ENCODE data around the gene MED1.
"Not testable (repeated sequence)": the region's sequence is repeated elsewhere in the genome, so short reads cannot be mapped to it uniquely, and the experiment has no call there.

MED1 gene

GRCh38 chr17:39450847-39451581, at the start of gene MED1:
Gene MED1, minus strand, starts transcription at chr17:39451263. Its CDS starts 201 bp downstream, at chr17:39451062.
- Mint-ChIP-seq H3K4me3 (peak within 1 kb of the TSS; percentile 86 to 98), H3K9me3 (no peaks in the 10 kb centered on the region), H3K4me1 (peaks cover 49% of the 10 kb centered on the region), H3K27ac (peak within 1 kb of the TSS; percentile 99 to 100), H3K27me3 (no peaks in the 10 kb centered on the region)
- DNase-seq (peak; percentile 94 to 97), ATAC-seq (peak; percentile 100)

GRCh38 chr17:39496921-39497320, 45.9 kb upstream of the MED1 start:
- H3K9me3 Mint-ChIP-seq, ATAC-seq, H3K27ac Mint-ChIP-seq, DNase-seq, H3K4me1 Mint-ChIP-seq, H3K4me3 Mint-ChIP-seq, H3K27me3 Mint-ChIP-seq: not testable (repeated sequence)

GRCh38 chr17:39487946-39488345, 36.9 kb upstream of the MED1 start:
- no peak for ATAC-seq

GRCh38 chr17:39487490-39487889, 36.4 kb upstream of the MED1 start:
- not testable (repeated sequence) for DNase-seq, H3K9me3 Mint-ChIP-seq, H3K4me3 Mint-ChIP-seq, H3K4me1 Mint-ChIP-seq, H3K27me3 Mint-ChIP-seq, H3K27ac Mint-ChIP-seq, ATAC-seq

More at GRCh38 chr17:39487946-39488345, 36.9 kb upstream of the MED1 start:
- no peak overlapping the region for H3K4me3 Mint-ChIP-seq
- H3K27ac Mint-ChIP-seq = no peak overlapping the region
- no peaks in the 10 kb centered on the region for H3K4me1 Mint-ChIP-seq
- DNase-seq = no peak
- H3K27me3 Mint-ChIP-seq = no peaks in the 10 kb centered on the region
- H3K9me3 Mint-ChIP-seq = no peaks in the 10 kb centered on the region

GRCh38 chr17:39486242-39486641, 35.2 kb upstream of the MED1 start:
- no peaks in the 10 kb centered on the region for H3K27me3 Mint-ChIP-seq
- ATAC-seq (no peak), DNase-seq (no peak)
- no peak overlapping the region for H3K27ac Mint-ChIP-seq
- no peak overlapping the region for H3K4me3 Mint-ChIP-seq
- H3K9me3 Mint-ChIP-seq = no peaks in the 10 kb centered on the region
- H3K4me1 Mint-ChIP-seq = no peaks in the 10 kb centered on the region

GRCh38 chr17:39485555-39485954, 34.5 kb upstream of the MED1 start:
- H3K27ac Mint-ChIP-seq = peak overlapping the region in 1 of 2 donors; percentile 80
- DNase-seq = no peak
- no peak overlapping the region for H3K4me3 Mint-ChIP-seq
- no peaks in the 10 kb centered on the region for H3K4me1 Mint-ChIP-seq
- ATAC-seq = no peak
- H3K27me3 Mint-ChIP-seq = no peaks in the 10 kb centered on the region
- no peaks in the 10 kb centered on the region for H3K9me3 Mint-ChIP-seq

- Mint-ChIP-seq H3K27ac (no peak overlapping the region), H3K27me3 (no peaks in the 10 kb centered on the region), H3K9me3 (no peaks in the 10 kb centered on the region), H3K4me3 (no peak overlapping the region), H3K4me1 (no peaks in the 10 kb centered on the region)
- ATAC-seq (no peak), DNase-seq (no peak)
These were observed 33.1 kb upstream of the MED1 start for GRCh38 chr17:39484178-39484577.

- H3K4me3 Mint-ChIP-seq = no peak overlapping the region
- H3K27me3 Mint-ChIP-seq = no peaks in the 10 kb centered on the region
- no peaks in the 10 kb centered on the region for H3K9me3 Mint-ChIP-seq
- no peak for DNase-seq
- H3K27ac Mint-ChIP-seq = no peak overlapping the region
- ATAC-seq = no peak
- H3K4me1 Mint-ChIP-seq = no peaks in the 10 kb centered on the region
These were observed 32.4 kb upstream of the MED1 start for GRCh38 chr17:39483506-39483905.

GRCh38 chr17:39479631-39480030, 28.6 kb upstream of the MED1 start:
- H3K4me1 Mint-ChIP-seq, ATAC-seq, H3K27me3 Mint-ChIP-seq, H3K4me3 Mint-ChIP-seq, H3K27ac Mint-ChIP-seq, DNase-seq, H3K9me3 Mint-ChIP-seq: not testable (repeated sequence)

- peak overlapping the region in 1 of 2 donors; percentile 88 for H3K27ac Mint-ChIP-seq
- H3K4me1 Mint-ChIP-seq = peaks cover 6% of the 10 kb centered on the region
- H3K27me3 Mint-ChIP-seq = no peaks in the 10 kb centered on the region
- ATAC-seq (no peak), DNase-seq (no peak)
- H3K9me3 Mint-ChIP-seq = no peaks in the 10 kb centered on the region
- no peak overlapping the region for H3K4me3 Mint-ChIP-seq
These were observed 22.2 kb upstream of the MED1 start for GRCh38 chr17:39473310-39473709.

- DNase-seq, H3K27me3 Mint-ChIP-seq, H3K4me3 Mint-ChIP-seq, H3K9me3 Mint-ChIP-seq, ATAC-seq, H3K27ac Mint-ChIP-seq: not testable (repeated sequence)
- H3K4me1 Mint-ChIP-seq = peaks cover 47% of the 10 kb centered on the region
These were observed 17.5 kb upstream of the MED1 start for GRCh38 chr17:39468610-39469009.

- not testable (repeated sequence) for H3K27me3 Mint-ChIP-seq, DNase-seq, ATAC-seq, H3K9me3 Mint-ChIP-seq
- peak overlapping the region; percentile 81 to 91 for H3K4me3 Mint-ChIP-seq
- peaks cover 56% of the 10 kb centered on the region for H3K4me1 Mint-ChIP-seq
- H3K27ac Mint-ChIP-seq = peak overlapping the region; percentile 72 to 80
These were observed 13.6 kb upstream of the MED1 start for GRCh38 chr17:39464639-39465181.

- Mint-ChIP-seq H3K27me3 (no peaks in the 10 kb centered on the region), H3K4me3 (peak overlapping the region; percentile 81 to 91), H3K9me3 (no peaks in the 10 kb centered on the region), H3K4me1 (peaks cover 56% of the 10 kb centered on the region), H3K27ac (peak overlapping the region; percentile 93 to 94)
- no peak for ATAC-seq
- DNase-seq = no peak
These were observed 11.7 kb upstream of the MED1 start for GRCh38 chr17:39462631-39463375.

- peak in 1 of 2 donors; percentile 28 for DNase-seq
These were observed 11.0 kb upstream of the MED1 start for GRCh38 chr17:39461926-39462569.

GRCh38 chr17:39461113-39461925, 10.3 kb upstream of the MED1 start, which contains the start of gene CDK12:
Gene CDK12, plus strand, starts transcription at chr17:39461486. Its CDS starts 586 bp downstream, at chr17:39462072.
- peak; percentile 96 to 97 for DNase-seq
- Mint-ChIP-seq H3K9me3 (no peaks in the 10 kb centered on the region), H3K4me1 (peaks cover 42% of the 10 kb centered on the region), H3K27me3 (no peaks in the 10 kb centered on the region), H3K4me3 (peak within 1 kb of the TSS; percentile 81 to 91), H3K27ac (peak within 1 kb of the TSS; percentile 94 to 98)
- ATAC-seq = peak; percentile 91

More at GRCh38 chr17:39461926-39462569, 11.0 kb upstream of the MED1 start:
- Mint-ChIP-seq H3K9me3 (no peaks in the 10 kb centered on the region), H3K4me1 (peaks cover 50% of the 10 kb centered on the region), H3K27ac (peak overlapping the region; percentile 94 to 98), H3K27me3 (no peaks in the 10 kb centered on the region), H3K4me3 (peak overlapping the region; percentile 81 to 91)
- peak; percentile 5 for ATAC-seq
